PC-3 (cell line): Measurements from ENCODE around the gene NUMA1. TPM values are rescaled to one million over a fixed set of nuclear protein-coding genes. Genes with fewer than 3 reads are reported as not detected.

Source experiments
- ATAC-seq: fragments of 200-7000 bp; cut with Tn5 transposase; 2 replicates; pipeline ENCODE4 v1.9.1; 2020; ENCODE audit warnings: mild to moderate bottlenecking, moderate library complexity
- BruUV-seq: library from RNA; stranded (reverse); fragments of 400-500 nt; replicated peaks from 2 replicates; lab custom pipeline; 2021; lab: Mats Ljungman, UMichigan
- CTCF ChIA-PET: fragments of 300-600 bp; sonication (Branson Sonifier 250); formaldehyde crosslinking; loops from one replicate; lab custom pipeline; 2022; ENCODE audit warnings: antibody characterized with exemption; lab: Charles Lee
- POLR2A ChIA-PET: fragments of 300-600 bp; sonication (Branson Sonifier 250); formaldehyde crosslinking; loops from one replicate; lab custom pipeline; 2022; ENCODE audit warnings: antibody characterized with exemption; ENCODE audit not compliant: unreplicated experiment; lab: Charles Lee
- DNase-seq: peaks from one replicate; pipeline ENCODE4 v3.0.0-alpha.2; 2015
- H2AFZ ChIP-seq: fragments of 300-600 bp; sonication (generic); 2 replicates; pipeline ENCODE4 v1.6.0; 2016; ENCODE audit warnings: antibody characterized with exemption, low read length
- H3F3A ChIP-seq: fragments of 300-600 bp; sonication (generic); one replicate; pipeline ENCODE4 v1.6.0; 2017; ENCODE audit warnings: antibody characterized with exemption, low read length, control low read depth, mild to moderate bottlenecking; ENCODE audit not compliant: unreplicated experiment
- H3K27ac ChIP-seq: fragments of 300-600 bp; sonication (generic); 2 replicates; pipeline ENCODE4 v1.5.1; 2016; ENCODE audit warnings: mild to moderate bottlenecking, low read length
- H3K27me3 ChIP-seq: fragments of 300-600 bp; sonication (generic); 2 replicates; pipeline ENCODE4 v1.6.1; 2016; ENCODE audit warnings: low read length, mixed read lengths
- H3K36me3 ChIP-seq: fragments of 300-600 bp; sonication (generic); 2 replicates; pipeline ENCODE4 v1.6.1; 2016; ENCODE audit warnings: low read depth, mixed run types, low read length, mixed read lengths
- H3K4me1 ChIP-seq: fragments of 300-600 bp; sonication (generic); 2 replicates; pipeline ENCODE4 v1.5.1; 2016; ENCODE audit warnings: low read length; ENCODE audit not compliant: insufficient read depth
- H3K4me2 ChIP-seq: fragments of 300-600 bp; sonication (generic); 2 replicates; pipeline ENCODE4 v1.6.0; 2016; ENCODE audit warnings: low read length
- H3K4me3 ChIP-seq: fragments of 300-600 bp; sonication (generic); 2 replicates; pipeline ENCODE4 v1.5.1; 2016; ENCODE audit warnings: mild to moderate bottlenecking, low read length, mixed read lengths
- H3K79me2 ChIP-seq: fragments of 300-600 bp; sonication (generic); 2 replicates; pipeline ENCODE4 v1.6.1; 2017; ENCODE audit warnings: low read length, mixed read lengths
- H3K9ac ChIP-seq: fragments of 300-600 bp; sonication (generic); 2 replicates; pipeline ENCODE4 v1.6.0; 2016; ENCODE audit warnings: mild to moderate bottlenecking, low read length
- H3K9me2 ChIP-seq: fragments of 300-600 bp; sonication (generic); replicated peaks from 2 replicates; pipeline ENCODE4 v1.6.1; 2016; ENCODE audit warnings: mixed run types, low read length, mixed read lengths
- H3K9me3 ChIP-seq: fragments of 300-600 bp; sonication (generic); 2 replicates; pipeline ENCODE4 v1.6.1; 2016; ENCODE audit warnings: low read length, mixed read lengths
- H4K20me1 ChIP-seq: fragments of 300-600 bp; sonication (generic); 2 replicates; pipeline ENCODE4 v1.6.1; 2016; ENCODE audit warnings: low read length, mixed read lengths
- CTCF ChIP-seq: fragments of 300-600 bp; sonication (generic); conservative IDR thresholded peaks from 2 replicates; pipeline ENCODE4 v1.5.1; 2017; ENCODE audit warnings: antibody characterized with exemption, low read depth, mild to moderate bottlenecking, low read length
- EZH2 ChIP-seq: fragments of 300-600 bp; sonication (generic); IDR thresholded peaks from one replicate; pipeline ENCODE4 v1.6.1; 2017; ENCODE audit warnings: antibody characterized with exemption, mild to moderate bottlenecking, low read length; ENCODE audit not compliant: unreplicated experiment
- EZH2phosphoT487 ChIP-seq: fragments of 300-600 bp; sonication (generic); IDR thresholded peaks from 2 replicates; pipeline ENCODE4 v1.6.1; 2018; ENCODE audit warnings: mild to moderate bottlenecking, antibody characterized with exemption, low read length, borderline replicate concordance
- intact Hi-C: fragments of 100-400 bp; cut with micrococcal nuclease; formaldehyde crosslinking; loops from 2 replicates; pipeline ENCODE4 v1.9.0; 2023
- total RNA-seq: library from RNA; depleted of rRNA; stranded (reverse); fragments of >200 nt; gene quantifications from 2 replicates; pipeline ENCODE4 v1.2.3, GENCODE V29; 2014

The NUMA1 gene
- total RNA-seq, 1 experiment from 2014 or later = 145 TPM

- no peaks in the 10 kb centered on the region for H3K9me2 ChIP-seq
- H2AFZ ChIP-seq = no peak overlapping the region
- no peaks in the 10 kb centered on the region for H3F3A ChIP-seq
- DNase-seq (peak; percentile 39), ATAC-seq (peak; percentile 75)
- TF ChIP-seq CTCF = no peak
- intact Hi-C loops = no loop called here
- no peak overlapping the region for H3K27ac ChIP-seq
- no peak overlapping the region for H3K9ac ChIP-seq
- no peaks in the 10 kb centered on the region for H3K4me1 ChIP-seq
- H3K4me3 ChIP-seq = no peak overlapping the region
- no peaks in the 10 kb centered on the region for H3K79me2 ChIP-seq
- H3K4me2 ChIP-seq = no peak overlapping the region
- peaks cover 83% of the 10 kb centered on the region for H3K36me3 ChIP-seq
- no peaks in the 10 kb centered on the region; the same call in 1 of the 2 replicates for H4K20me1 ChIP-seq
- POLR2A ChIA-PET = interaction anchor here (0.6 kb wide), 2 partner anchors 84 to 1294 kb away, joined by 3 to 14 read pairs; no protein-coding TSS in a partner anchor
- BruUV-seq = no TSS peak
- no peaks in the 10 kb centered on the region for H3K9me3 ChIP-seq
- CTCF ChIA-PET = interaction anchor here (1.5 kb wide), 1 partner anchor 12 kb away, joined by 6 read pairs; no protein-coding TSS in a partner anchor
- no peaks in the 10 kb centered on the region for H3K27me3 ChIP-seq
Observed at GRCh38 chr11:72012897-72013721, 67.2 kb downstream of the NUMA1 start.

- H3K9ac ChIP-seq = no peak overlapping the region
- no peaks in the 10 kb centered on the region for H3F3A ChIP-seq
- intact Hi-C loops = no loop called here
- H3K9me2 ChIP-seq = no peaks in the 10 kb centered on the region
- H3K4me2 ChIP-seq = no peak overlapping the region
- H3K79me2 ChIP-seq = no peaks in the 10 kb centered on the region
- ATAC-seq (no peak), DNase-seq (no peak)
- H3K36me3 ChIP-seq = peaks cover 83% of the 10 kb centered on the region
- no peaks in the 10 kb centered on the region; the same call in 1 of the 2 replicates for H4K20me1 ChIP-seq
- BruUV-seq = no TSS peak
- H3K9me3 ChIP-seq = no peaks in the 10 kb centered on the region
- no peak overlapping the region for H3K27ac ChIP-seq
- POLR2A ChIA-PET = no interaction called here
- H2AFZ ChIP-seq = no peak overlapping the region
- CTCF ChIA-PET = interaction anchor here (1.5 kb wide), 1 partner anchor 13 kb away, joined by 6 read pairs; no protein-coding TSS in a partner anchor
- TF ChIP-seq EZH2 (no peak), CTCF (no peak), EZH2phosphoT487 (no peak)
- no peaks in the 10 kb centered on the region for H3K4me1 ChIP-seq
- no peaks in the 10 kb centered on the region for H3K27me3 ChIP-seq
- no peak overlapping the region for H3K4me3 ChIP-seq
Observed at GRCh38 chr11:72012091-72012630, 68.2 kb downstream of the NUMA1 start.
